Endothelial cell of umbilical vein (primary cell): Measurements from ENCODE around the gene ILRUN. TPM values are rescaled to one million over a fixed set of nuclear protein-coding genes. Genes with fewer than 3 reads are reported as not detected.
A peak's percentile ranks its signal among the peaks of the same experiment; 100 is the strongest.

Source experiments
- BruUV-seq: library from RNA; stranded (reverse); fragments of 400-500 nt; replicated peaks from 2 replicates; lab custom pipeline; 2021; lab: Mats Ljungman, UMichigan
- CTCF ChIA-PET: fragments of 300-600, 350-600 bp; sonication (Branson Sonifier 250); formaldehyde crosslinking; loops from one replicate; lab custom pipeline; 2021; ENCODE audit warnings: antibody characterized with exemption, inconsistent platforms; lab: Charles Lee
- POLR2A ChIA-PET: fragments of 300-600, 350-600 bp; sonication (Branson Sonifier 250); formaldehyde crosslinking; loops from one replicate; lab custom pipeline; 2021; ENCODE audit warnings: antibody characterized with exemption, inconsistent platforms; lab: Charles Lee
- DNase-seq: peaks from one replicate; pipeline ENCODE4 v3.0.0-alpha.2; 2011; ENCODE audit warnings: low read depth, low spot score
- FAIRE-seq: peaks from 2 replicates; lab custom pipeline; 2011; peaks lifted over from hg19 to GRCh38; lab: Jason Lieb, UNC
- H2AFZ ChIP-seq: 2 replicates; pipeline ENCODE4 v1.6.0; 2012; ENCODE audit warnings: low read depth, low read length, control low read depth, inconsistent platforms
- H3K27ac ChIP-seq: 2 replicates; pipeline ENCODE4 v1.5.1; 2011; ENCODE audit warnings: low read depth, mild to moderate bottlenecking, control low read depth, low read length, moderate library complexity; ENCODE audit not compliant: insufficient read depth
- H3K27me3 ChIP-seq, 2 experiments: 2 replicates each; pipeline versions ENCODE4 v1.6.0 to v1.6.1; 2011; ENCODE audit warnings: low read length in 2 of 2, mixed read lengths in 1 of 2; ENCODE audit not compliant: control insufficient read depth in 2 of 2, insufficient read depth in 2 of 2
- H3K36me3 ChIP-seq, 2 experiments: 2 replicates in 1 of 2; 3 replicates in 1 of 2; pipeline ENCODE4 v1.5.1; 2011; ENCODE audit warnings: low read length in 2 of 2, mild to moderate bottlenecking in 1 of 2, moderate library complexity in 1 of 2; ENCODE audit not compliant: control insufficient read depth in 2 of 2, insufficient read depth in 2 of 2; ENCODE audit errors: extremely low read depth in 1 of 2
- H3K4me1 ChIP-seq: 3 replicates; pipeline ENCODE4 v1.5.1; 2011; ENCODE audit warnings: mild to moderate bottlenecking, low read length; ENCODE audit not compliant: control insufficient read depth, insufficient read depth; ENCODE audit errors: extremely low read depth
- H3K4me2 ChIP-seq: 2 replicates; pipeline ENCODE4 v1.6.1; 2011; ENCODE audit warnings: low read length, control low read depth, mixed read lengths; ENCODE audit not compliant: insufficient read depth
- H3K4me3 ChIP-seq, 3 experiments: fragments of 200-600 bp in 1 of 3; sonication (generic), shearing (Covaris generic) in 1 of 3; replicated peaks in 1 of 3; 2 replicates each; pipeline ENCODE4 v1.5.1; 2011 to 2016; ENCODE audit warnings: control low read depth in 3 of 3, low read length in 3 of 3, mild to moderate bottlenecking in 2 of 3, inconsistent platforms in 1 of 3, low read depth in 1 of 3, moderate library complexity in 1 of 3; ENCODE audit not compliant: insufficient read depth in 1 of 3
- H3K79me2 ChIP-seq: 2 replicates; pipeline ENCODE4 v1.6.0; 2012; ENCODE audit warnings: low read length, inconsistent platforms; ENCODE audit not compliant: control insufficient read depth, insufficient read depth
- H3K9ac ChIP-seq: replicated peaks from 2 replicates; pipeline ENCODE3; 2011; ENCODE audit warnings: low read length, control low read depth; ENCODE audit not compliant: insufficient read depth; ENCODE audit errors: extremely low read depth
- H3K9me1 ChIP-seq: replicated peaks from 3 replicates; pipeline ENCODE4 v1.6.0; 2011; ENCODE audit warnings: mild to moderate bottlenecking, low read length; ENCODE audit not compliant: control insufficient read depth, insufficient read depth; ENCODE audit errors: extremely low read depth
- H3K9me3 ChIP-seq: replicated peaks from 2 replicates; pipeline ENCODE4 v1.5.1; 2012; ENCODE audit warnings: low read length, inconsistent platforms; ENCODE audit not compliant: control insufficient read depth, insufficient read depth
- H4K20me1 ChIP-seq: replicated peaks from 2 replicates; pipeline ENCODE3; 2011; ENCODE audit warnings: mild to moderate bottlenecking, low read length; ENCODE audit not compliant: control insufficient read depth, insufficient read depth; ENCODE audit errors: extremely low read depth
- EZH2 ChIP-seq: IDR thresholded peaks from 2 replicates; pipeline ENCODE4 v1.6.1; 2012; ENCODE audit warnings: borderline replicate concordance, low read depth, mild to moderate bottlenecking, moderate library complexity, low read length, inconsistent platforms; ENCODE audit not compliant: severe bottlenecking
- FOS ChIP-seq: IDR thresholded peaks from 2 replicates; pipeline ENCODE4 v1.6.1; 2011; ENCODE audit warnings: mild to moderate bottlenecking, low read length, moderate library complexity, borderline replicate concordance; ENCODE audit not compliant: insufficient read depth
- GATA2 ChIP-seq: IDR thresholded peaks from 2 replicates; pipeline ENCODE4 v1.7.0; 2011; ENCODE audit warnings: low read depth, mild to moderate bottlenecking, moderate library complexity, mixed read lengths, low read length; ENCODE audit not compliant: insufficient read length, insufficient read depth
- JUN ChIP-seq: IDR thresholded peaks from 2 replicates; pipeline ENCODE4 v1.6.1; 2011; ENCODE audit warnings: borderline replicate concordance, low read depth; ENCODE audit not compliant: insufficient read length, insufficient read depth
- MAX ChIP-seq: IDR thresholded peaks from 2 replicates; pipeline ENCODE4 v1.6.1; 2011; ENCODE audit not compliant: insufficient read depth, insufficient read length
- MYC ChIP-seq: IDR thresholded peaks from one replicate; pipeline ENCODE4 v1.6.1; 2011; ENCODE audit warnings: mild to moderate bottlenecking, low read depth, low read length
- POLR2A ChIP-seq: IDR thresholded peaks from 2 replicates; pipeline ENCODE4 v1.6.1; 2012; ENCODE audit warnings: low read depth, mild to moderate bottlenecking, control low read depth, low read length
- POLR2AphosphoS5 ChIP-seq: IDR thresholded peaks from 2 replicates; pipeline ENCODE4 v1.6.1; 2012; ENCODE audit warnings: low read depth, mild to moderate bottlenecking, control low read depth, low read length, moderate library complexity; ENCODE audit not compliant: insufficient read depth
- dilution Hi-C: fragments of 300-500 bp; cut with MboI; formaldehyde crosslinking; loops from one replicate; pipeline ENCODE4 v1.15.0; 2019; ENCODE audit warnings: low sequenced_read_pairs; ENCODE audit not compliant: extremely low pct_ligation_motif_present
- intact Hi-C: fragments of 100-400 bp; cut with micrococcal nuclease; formaldehyde crosslinking; loops from one replicate; pipeline ENCODE4 v1.10.0; 2022
- polyA plus RNA-seq, 4 experiments: library from polyadenylated mRNA; depleted of rRNA in 3 of 4; stranded (reverse) in 3 of 4; unstranded in 1 of 4; fragments of >200 nt; gene quantifications; 2 replicates each; pipeline versions ENCODE4 v1.2.1 to v1.2.3, GENCODE V29; 2011 to 2012; ENCODE audit warnings: missing spikeins in 1 of 4
- total RNA-seq: library from RNA; stranded (reverse); gene quantifications from 2 replicates; pipeline ENCODE4 v1.2.3, GENCODE V29; 2021
- TF ChIP-seq, protein P1 (sequence below), 2 donors: IDR thresholded peaks; 1 replicate in 1 of 2; 2 replicates in 1 of 2; pipeline ENCODE4 v1.5.1; 2011; ENCODE audit warnings: low read length in 2 of 2, mild to moderate bottlenecking in 2 of 2, moderate library complexity in 2 of 2, control low read depth in 1 of 2, inconsistent platforms in 1 of 2, low read depth in 1 of 2; ENCODE audit not compliant: insufficient read depth in 1 of 2; ENCODE audit errors: extremely low read depth in 1 of 2

The ILRUN gene
- total and polyA plus RNA-seq, 2 donors (not counting 3 experiments of a cell fraction or from before 2014, with no cell fraction given) = 30.5 to 48.9 TPM

GRCh38 chr6:34671801-34672656 lies 24.5 kb downstream of the ILRUN start:
- Histone ChIP-seq H3K9ac (no peak overlapping the region), H3K27me3 (no peaks in the 10 kb centered on the region), H3K79me2 (peaks cover 76% of the 10 kb centered on the region), H3K36me3 (no peaks in the 10 kb centered on the region), H3K4me1 (peaks cover 22% of the 10 kb centered on the region), H2AFZ (no peak overlapping the region), H3K9me1 (no peaks in the 10 kb centered on the region), H4K20me1 (peaks cover 3% of the 10 kb centered on the region), H3K9me3 (no peaks in the 10 kb centered on the region), H3K4me3 (no peak overlapping the region), H3K4me2 (no peak overlapping the region), H3K27ac (no peak overlapping the region)
- DNase-seq (peak; percentile 27), FAIRE-seq (no peak)
- no TSS peak for BruUV-seq
- dilution Hi-C loops = no loop called here
- TF ChIP-seq MAX (no peak), POLR2A (no peak), EZH2 (no peak), GATA2 (no peak), MYC (no peak), FOS (no peak), POLR2AphosphoS5 (no peak), JUN (no peak)
- TF ChIP-seq, protein P1, sequence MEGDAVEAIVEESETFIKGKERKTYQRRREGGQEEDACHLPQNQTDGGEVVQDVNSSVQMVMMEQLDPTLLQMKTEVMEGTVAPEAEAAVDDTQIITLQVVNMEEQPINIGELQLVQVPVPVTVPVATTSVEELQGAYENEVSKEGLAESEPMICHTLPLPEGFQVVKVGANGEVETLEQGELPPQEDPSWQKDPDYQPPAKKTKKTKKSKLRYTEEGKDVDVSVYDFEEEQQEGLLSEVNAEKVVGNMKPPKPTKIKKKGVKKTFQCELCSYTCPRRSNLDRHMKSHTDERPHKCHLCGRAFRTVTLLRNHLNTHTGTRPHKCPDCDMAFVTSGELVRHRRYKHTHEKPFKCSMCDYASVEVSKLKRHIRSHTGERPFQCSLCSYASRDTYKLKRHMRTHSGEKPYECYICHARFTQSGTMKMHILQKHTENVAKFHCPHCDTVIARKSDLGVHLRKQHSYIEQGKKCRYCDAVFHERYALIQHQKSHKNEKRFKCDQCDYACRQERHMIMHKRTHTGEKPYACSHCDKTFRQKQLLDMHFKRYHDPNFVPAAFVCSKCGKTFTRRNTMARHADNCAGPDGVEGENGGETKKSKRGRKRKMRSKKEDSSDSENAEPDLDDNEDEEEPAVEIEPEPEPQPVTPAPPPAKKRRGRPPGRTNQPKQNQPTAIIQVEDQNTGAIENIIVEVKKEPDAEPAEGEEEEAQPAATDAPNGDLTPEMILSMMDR (IDR thresholded peaks at IDR 0.05; ENCODE audit: extremely low read depth in 1 of 2, insufficient read depth in 1 of 2, low read depth in 1 of 2, low read length in 2 of 2) = no peak
- ChIA-PET POLR2A (interaction anchor here (0.6 kb wide), 1 partner anchor 18 kb away, joined by 3 read pairs; no protein-coding TSS in a partner anchor), CTCF (interaction anchor here (1.5 kb wide), 2 partner anchors 16 to 19 kb away, joined by 3 read pairs; no protein-coding TSS in a partner anchor)
- intact Hi-C loops = no loop called here
